Stomach (tissue), 19 donors: Measurements from ENCODE around the gene MTHFR. TPM values are rescaled to one million over a fixed set of nuclear protein-coding genes. Genes with fewer than 3 reads are reported as not detected.

Experiments used
- DNase-seq, 2 donors: peaks; one replicate each; pipeline versions ENCODE4 v3.0.0 to v3.0.0-alpha.2; 2013 to 2019
- H3K27ac ChIP-seq, 5 donors: fragments of 200-600 bp in 4 of 5; sonication (generic) in 4 of 5; one replicate each; pipeline ENCODE4 v1.5.1; 2013 to 2019; ENCODE audit warnings: mild to moderate bottlenecking in 1 of 5, moderate library complexity in 1 of 5
- H3K27me3 ChIP-seq, 3 donors: fragments of 200-600 bp; sonication (generic); one replicate each; pipeline ENCODE4 v1.5.1; 2017 to 2019; ENCODE audit warnings: mixed run types in 1 of 3
- H3K36me3 ChIP-seq, 4 donors: fragments of 200-600 bp; sonication (generic); 1 replicate in 3 of 4; 2 replicates in 1 of 4; pipeline ENCODE4 v1.5.1; 2016 to 2019
- H3K4me1 ChIP-seq, 4 donors: fragments of 200-600 bp; sonication (generic); one replicate each; pipeline ENCODE4 v1.5.1; 2016 to 2019
- H3K4me3 ChIP-seq, 4 donors: fragments of 200-600 bp; sonication (generic) in 3 of 4; one replicate each; pipeline ENCODE4 v1.5.1; 2016 to 2019; ENCODE audit warnings: mild to moderate bottlenecking in 1 of 4
- H3K9me3 ChIP-seq, 4 donors: fragments of 200-600 bp; sonication (generic); one replicate each; pipeline ENCODE4 v1.5.1; 2016 to 2019
- EP300 ChIP-seq: sonication (generic); formaldehyde crosslinking; IDR thresholded peaks from one replicate; pipeline ENCODE4 v1.6.1; 2017; ENCODE audit warnings: antibody characterized with exemption
- POLR2A ChIP-seq, 4 donors: fragments of 450-650 bp; IDR thresholded peaks; one replicate each; pipeline ENCODE4 v1.6.1; 2016; ENCODE audit warnings: antibody characterized with exemption in 4 of 4, control low read depth in 2 of 4, mild to moderate bottlenecking in 1 of 4, moderate library complexity in 1 of 4
- POLR2AphosphoS5 ChIP-seq, 3 donors: sonication (generic); formaldehyde crosslinking; IDR thresholded peaks; one replicate each; pipeline ENCODE4 v1.6.1; 2016; ENCODE audit warnings: antibody characterized with exemption in 3 of 3
- WGBS, 5 donors: extraction: QIAGEN DNeasy Blood & Tissue Kit in 3 of 5; methylation state at CpG; one replicate each; pipeline versions ENCODE4 v1.1.5 to v1.1.7; 2013 to 2018; 5-methylcytosine and 5-hydroxymethylcytosine counted together
- intact Hi-C: fragments of 100-400 bp; cut with DNase I; formaldehyde crosslinking; loops from one replicate; pipeline ENCODE4 v1.15.1; 2023; ENCODE audit warnings: low total_unique reads
- long read RNA-seq, 10 donors: transcript quantifications; one replicate each; lab custom pipeline, GENCODE V29; 2026
- polyA plus RNA-seq, 3 donors: library from polyadenylated mRNA; stranded (reverse); fragments of 200-250 nt; gene quantifications; one replicate each; pipeline ENCODE4 v1.2.3, GENCODE V29; 2013
- total RNA-seq, 5 donors: library from RNA; depleted of rRNA; stranded (reverse); fragments of >200 nt; gene quantifications; one replicate each; pipeline versions ENCODE4 v1.1.0 to v1.2.3, GENCODE V29; 2014 to 2016
- TF ChIP-seq, protein P1 (sequence below), 7 experiments: fragments of 450-650 bp in 4 of 7; fragments of 200-600 bp in 3 of 7; sonication (generic) in 3 of 7; IDR thresholded peaks; one replicate each; pipeline ENCODE4 v1.5.1; 2016 to 2019; ENCODE audit warnings: antibody characterized with exemption in 7 of 7, control low read depth in 2 of 7, mild to moderate bottlenecking in 1 of 7
- donor health status: healthy with polysubstance abuse.
- donor health status: Bipolar disorder and iron deficiency.
- donor health status: healthy.

The MTHFR gene
- total RNA-seq (100 to 1,000 TPM in 2 of 5 donors, 10 to 100 TPM in 3; 42.0 to 171 (median 75.6) TPM), polyA plus RNA-seq (1 to 10 TPM; 5.3 to 8.9 (median 5.5) TPM)
- long read RNA-seq, donor 1 = 0 reads
- long read RNA-seq, donor 2 = 0 reads
- long read RNA-seq, donor 3, partial matches to known transcripts = 0 of 1 reads
- long read RNA-seq, donor 3, other reads (novel, unspliced or antisense) = 0 of 1 reads
- long read RNA-seq, donor 4 = 0 reads
- long read RNA-seq, donor 5, partial matches to known transcripts = 0 of 3 reads
- long read RNA-seq, donor 5, other reads (novel, unspliced or antisense) = 0 of 3 reads
- long read RNA-seq, donor 6 = 0 reads
- long read RNA-seq, donor 7, full-length matches to known transcripts = 3 of 3 reads
- long read RNA-seq, donor 7, partial matches to known transcripts = 0 of 3 reads
- long read RNA-seq, donor 7, other reads (novel, unspliced or antisense) = 0 of 3 reads
- long read RNA-seq, donor 8, partial matches to known transcripts = 0 of 1 reads
- long read RNA-seq, donor 8, other reads (novel, unspliced or antisense) = 0 of 1 reads
- long read RNA-seq, donor 9 = 0 reads
- long read RNA-seq, donor 10 = 0 reads

DNA sequence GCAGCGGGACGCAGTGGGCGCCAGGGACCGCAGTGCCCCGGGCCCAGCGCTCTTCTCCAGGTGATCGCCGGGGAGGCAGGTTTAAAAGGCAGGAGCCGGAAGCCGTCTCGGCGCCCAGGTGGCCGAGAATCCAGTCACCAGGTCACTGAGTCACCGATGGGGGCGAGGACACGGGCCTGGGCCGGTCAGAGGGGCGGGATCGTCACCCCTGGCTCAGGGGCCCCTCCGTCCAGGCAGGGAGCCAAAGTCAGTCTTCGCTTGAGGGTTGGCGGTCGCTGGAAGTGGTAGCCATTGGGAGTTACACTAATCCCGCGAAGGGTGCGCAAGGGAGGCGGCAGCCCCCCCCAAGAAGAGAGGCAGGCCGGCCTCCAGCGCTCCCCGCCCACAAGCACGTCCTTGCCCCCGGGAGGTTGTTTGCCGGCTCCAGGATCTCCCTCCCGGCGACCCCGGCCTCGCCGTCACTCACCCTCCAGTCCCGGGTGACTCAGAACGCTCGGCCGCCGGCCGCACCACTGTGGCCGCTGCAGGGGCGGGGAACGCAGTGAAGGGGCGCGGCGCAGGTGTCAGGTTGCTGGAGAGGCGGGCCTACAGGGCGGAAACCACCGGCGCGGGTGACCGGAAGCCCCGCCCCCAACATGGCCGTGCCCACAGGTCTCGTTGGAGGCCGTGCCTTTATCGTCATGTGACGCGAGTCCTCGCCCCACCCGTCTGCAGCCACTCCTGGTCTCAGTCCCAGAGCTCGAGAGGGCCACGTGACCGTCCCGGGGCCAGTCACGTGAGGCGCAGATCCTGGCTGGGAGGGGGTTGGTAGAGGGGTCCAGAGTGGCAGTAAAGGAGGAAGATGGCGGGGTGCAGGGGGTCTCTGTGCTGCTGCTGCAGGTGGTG lies at the start of gene MTHFR, which contains the start of gene CLCN6:
Gene MTHFR (minus strand): TSS at position 543 of the 885 bp plus-strand sequence. CDS start 2,848 bp downstream, outside the sequence.
Gene CLCN6 (plus strand): TSS at position 770 of the 885 bp plus-strand sequence. CDS start 72 bp downstream, at position 842.
- no peaks in the 10 kb centered on the region for H3K9me3 ChIP-seq
- H3K4me1 ChIP-seq = peaks cover 54 to 81% (median 71%) of the 10 kb centered on the region in 4 donors
- DNase-seq = peak; percentile 100
- 0 to 1% (median 0%) methylated on average over 36 to 72 of the region's 72 CpGs for WGBS, 5 donors
- H3K27ac ChIP-seq = peak within 1 kb of the TSS; percentile 97 to 99 (median 99)
- no peaks in the 10 kb centered on the region for H3K27me3 ChIP-seq
- intact Hi-C loops = no loop called here
- H3K4me3 ChIP-seq = peak within 1 kb of the TSS; percentile 74 to 82 (median 81)
- TF ChIP-seq POLR2A (IDR thresholded peaks at IDR 0.05) (peak in 2 of 4 donors; percentile 82 to 93), EP300 (no peak), POLR2AphosphoS5 (IDR thresholded peaks at IDR 0.05) (peak; percentile 91 to 99 (median 98))
- TF ChIP-seq, protein P1, sequence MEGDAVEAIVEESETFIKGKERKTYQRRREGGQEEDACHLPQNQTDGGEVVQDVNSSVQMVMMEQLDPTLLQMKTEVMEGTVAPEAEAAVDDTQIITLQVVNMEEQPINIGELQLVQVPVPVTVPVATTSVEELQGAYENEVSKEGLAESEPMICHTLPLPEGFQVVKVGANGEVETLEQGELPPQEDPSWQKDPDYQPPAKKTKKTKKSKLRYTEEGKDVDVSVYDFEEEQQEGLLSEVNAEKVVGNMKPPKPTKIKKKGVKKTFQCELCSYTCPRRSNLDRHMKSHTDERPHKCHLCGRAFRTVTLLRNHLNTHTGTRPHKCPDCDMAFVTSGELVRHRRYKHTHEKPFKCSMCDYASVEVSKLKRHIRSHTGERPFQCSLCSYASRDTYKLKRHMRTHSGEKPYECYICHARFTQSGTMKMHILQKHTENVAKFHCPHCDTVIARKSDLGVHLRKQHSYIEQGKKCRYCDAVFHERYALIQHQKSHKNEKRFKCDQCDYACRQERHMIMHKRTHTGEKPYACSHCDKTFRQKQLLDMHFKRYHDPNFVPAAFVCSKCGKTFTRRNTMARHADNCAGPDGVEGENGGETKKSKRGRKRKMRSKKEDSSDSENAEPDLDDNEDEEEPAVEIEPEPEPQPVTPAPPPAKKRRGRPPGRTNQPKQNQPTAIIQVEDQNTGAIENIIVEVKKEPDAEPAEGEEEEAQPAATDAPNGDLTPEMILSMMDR (IDR thresholded peaks at IDR 0.05) = no peak
- H3K36me3 ChIP-seq = peaks cover 5 to 32% (median 30%) of the 10 kb centered on the region in 4 donors

DNA sequence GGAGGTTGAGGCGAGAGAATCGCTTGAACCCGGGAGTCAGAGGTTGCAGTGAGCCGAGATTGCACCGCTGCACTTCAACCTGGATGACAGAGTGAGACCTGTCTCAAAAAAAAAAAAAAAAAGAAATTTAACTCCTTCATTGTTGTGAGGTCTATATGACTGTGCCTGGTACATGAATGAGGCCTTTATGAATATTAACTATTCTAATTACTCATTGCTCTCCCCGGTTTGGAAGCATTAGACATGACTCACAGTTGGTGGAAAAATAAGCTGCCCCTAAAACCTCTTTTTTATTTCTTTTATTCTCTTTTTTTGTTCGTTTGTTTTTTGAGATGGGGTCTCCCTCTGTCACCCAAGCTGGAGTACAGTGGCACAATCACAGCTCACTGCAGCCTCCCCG lies 49.7 kb upstream of the MTHFR start:
- 48 to 69% (median 61%) methylated on average over 8 of the region's 8 CpGs for WGBS, 5 donors
- Histone ChIP-seq H3K4me1 (peaks cover 5 to 10% (median 8%) of the 10 kb centered on the region in 4 donors), H3K36me3 (no peaks in the 10 kb centered on the region), H3K9me3 (no peaks in the 10 kb centered on the region), H3K27ac (no peak overlapping the region), H3K27me3 (peaks cover 0 to 62% (median 44%) of the 10 kb centered on the region in 3 donors), H3K4me3 (no peak overlapping the region)
- TF ChIP-seq POLR2AphosphoS5 (IDR thresholded peaks at IDR 0.05) (no peak), EP300 (no peak), POLR2A (IDR thresholded peaks at IDR 0.05) (no peak)
- TF ChIP-seq, protein P1 (IDR thresholded peaks at IDR 0.05) = no peak
- DNase-seq = no peak
- intact Hi-C loops = no loop called here

DNA sequence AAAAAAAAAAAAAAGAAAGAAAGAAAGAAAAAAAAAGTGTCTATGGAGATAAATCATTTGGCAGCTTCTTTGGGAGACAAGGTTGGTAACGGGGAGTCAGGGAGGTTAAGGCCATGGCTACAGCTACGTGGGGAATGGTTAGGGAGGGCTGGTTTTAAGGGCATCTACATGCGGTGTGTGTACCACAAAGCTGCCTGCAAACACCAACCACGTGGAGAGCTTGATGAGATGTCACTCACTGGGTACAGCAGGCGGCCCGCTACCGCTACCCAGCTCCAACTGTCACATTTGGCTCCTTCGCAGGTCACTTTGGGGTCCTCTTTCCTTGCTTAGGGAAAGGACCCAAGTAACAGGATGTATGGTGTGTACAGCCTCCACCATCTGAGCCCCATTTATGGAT lies 48.8 kb upstream of the MTHFR start:
- intact Hi-C loops = no loop called here
- Histone ChIP-seq H3K27me3 (peaks cover 0 to 53% (median 35%) of the 10 kb centered on the region in 3 donors), H3K27ac (no peak overlapping the region), H3K36me3 (no peaks in the 10 kb centered on the region), H3K9me3 (no peaks in the 10 kb centered on the region), H3K4me1 (peaks cover 5 to 10% (median 7%) of the 10 kb centered on the region in 4 donors), H3K4me3 (no peak overlapping the region)
- WGBS, 5 donors = 42 to 51% (median 46%) methylated on average over 8 of the region's 8 CpGs
- DNase-seq = no peak
- TF ChIP-seq, protein P1 (IDR thresholded peaks at IDR 0.05) = no peak
- TF ChIP-seq POLR2A (IDR thresholded peaks at IDR 0.05) (no peak), POLR2AphosphoS5 (IDR thresholded peaks at IDR 0.05) (no peak), EP300 (no peak)

DNA sequence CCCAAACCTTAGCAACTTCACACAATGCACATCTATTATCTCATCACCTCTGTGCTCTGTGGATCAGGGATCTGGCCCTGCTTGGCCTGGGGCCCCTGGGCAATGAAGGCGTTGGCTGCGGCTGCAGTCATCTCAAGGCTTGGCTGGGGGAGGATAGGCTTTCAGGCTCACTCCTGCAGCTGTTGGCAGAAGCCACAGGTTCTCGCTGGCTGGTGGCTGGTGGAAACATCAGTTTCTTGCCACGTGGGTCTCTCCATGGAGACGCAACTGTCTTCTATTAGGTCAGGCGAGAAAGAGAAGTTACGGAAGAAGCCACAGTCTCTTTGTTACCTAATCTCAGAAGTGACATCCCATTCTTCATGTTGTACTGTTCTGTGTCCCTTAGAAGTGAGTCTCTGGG lies 45.4 kb upstream of the MTHFR start:
- no peak overlapping the region for H3K4me3 ChIP-seq
- H3K27ac ChIP-seq = no peak overlapping the region
- TF ChIP-seq POLR2AphosphoS5 (IDR thresholded peaks at IDR 0.05) (no peak), EP300 (no peak), POLR2A (IDR thresholded peaks at IDR 0.05) (no peak)
- TF ChIP-seq, protein P1 (IDR thresholded peaks at IDR 0.05) = no peak
- no peaks in the 10 kb centered on the region for H3K9me3 ChIP-seq
- peaks cover 0 to 6% (median 2%) of the 10 kb centered on the region in 4 donors for H3K4me1 ChIP-seq
- no peak for DNase-seq
- WGBS, 5 donors = 72 to 83% (median 79%) methylated on average over 7 of the region's 7 CpGs
- peaks cover 0 to 15% (median 9%) of the 10 kb centered on the region in 4 donors for H3K36me3 ChIP-seq
- H3K27me3 ChIP-seq = peaks cover 0 to 21% (median 3%) of the 10 kb centered on the region in 3 donors
- intact Hi-C loops = no loop called here
